VCaP (cell line): ENCODE measurements around the gene ANKMY1.

ENCODE experiments used
- H3K27ac ChIP-seq: fragments of 450-650 bp; 2 replicates; pipeline ENCODE4 v1.5.1; 2017
- TF ChIP-seq, protein P1 (sequence below): fragments of 450-650 bp; conservative IDR thresholded peaks from 2 replicates; pipeline ENCODE4 v1.5.1; 2017; ENCODE audit warnings: mild to moderate bottlenecking, moderate library complexity

Gene ANKMY1

DNA sequence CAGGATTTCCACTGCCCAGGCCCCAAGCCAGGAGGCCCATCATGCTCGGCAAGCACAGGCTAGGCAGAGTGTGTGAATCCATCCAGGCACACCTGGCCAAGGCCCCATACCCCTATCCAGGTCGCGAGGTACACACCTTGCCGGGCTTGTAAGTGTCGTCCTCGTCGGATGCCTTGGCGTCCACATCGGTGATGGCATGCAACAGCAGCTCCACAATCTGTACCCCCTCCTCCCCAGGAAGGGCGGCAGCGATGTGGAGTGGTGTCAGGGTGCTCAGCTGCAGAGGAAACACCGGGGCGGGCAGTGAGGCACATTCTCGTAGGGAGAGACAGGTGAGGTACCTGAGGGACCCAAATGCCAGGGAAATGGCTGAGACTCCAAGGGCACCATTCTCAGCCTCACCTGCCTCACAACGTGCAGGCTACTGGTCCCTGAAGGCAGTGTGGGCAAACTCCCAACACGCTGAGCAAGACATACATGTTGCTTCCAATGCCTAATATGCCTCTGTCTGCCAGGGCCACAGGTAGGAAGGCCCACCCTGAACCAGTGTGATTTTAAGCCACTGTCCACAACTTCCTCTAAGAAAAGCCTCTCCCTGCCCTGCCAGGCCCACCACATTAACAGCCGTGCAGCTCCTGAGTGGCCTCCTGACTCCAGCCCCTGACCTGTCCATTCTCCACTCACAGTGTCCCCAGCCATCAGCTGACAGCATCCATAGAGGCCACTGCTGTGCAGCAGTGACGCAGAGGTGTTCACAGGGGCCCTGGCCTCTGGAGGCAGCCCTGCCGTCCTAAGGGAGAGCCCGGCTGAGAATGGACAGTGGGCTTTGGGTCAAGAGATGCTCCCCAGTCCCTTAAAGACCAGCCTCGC lies 44.9 kb downstream of the ANKMY1 start:
- TF ChIP-seq, protein P1, sequence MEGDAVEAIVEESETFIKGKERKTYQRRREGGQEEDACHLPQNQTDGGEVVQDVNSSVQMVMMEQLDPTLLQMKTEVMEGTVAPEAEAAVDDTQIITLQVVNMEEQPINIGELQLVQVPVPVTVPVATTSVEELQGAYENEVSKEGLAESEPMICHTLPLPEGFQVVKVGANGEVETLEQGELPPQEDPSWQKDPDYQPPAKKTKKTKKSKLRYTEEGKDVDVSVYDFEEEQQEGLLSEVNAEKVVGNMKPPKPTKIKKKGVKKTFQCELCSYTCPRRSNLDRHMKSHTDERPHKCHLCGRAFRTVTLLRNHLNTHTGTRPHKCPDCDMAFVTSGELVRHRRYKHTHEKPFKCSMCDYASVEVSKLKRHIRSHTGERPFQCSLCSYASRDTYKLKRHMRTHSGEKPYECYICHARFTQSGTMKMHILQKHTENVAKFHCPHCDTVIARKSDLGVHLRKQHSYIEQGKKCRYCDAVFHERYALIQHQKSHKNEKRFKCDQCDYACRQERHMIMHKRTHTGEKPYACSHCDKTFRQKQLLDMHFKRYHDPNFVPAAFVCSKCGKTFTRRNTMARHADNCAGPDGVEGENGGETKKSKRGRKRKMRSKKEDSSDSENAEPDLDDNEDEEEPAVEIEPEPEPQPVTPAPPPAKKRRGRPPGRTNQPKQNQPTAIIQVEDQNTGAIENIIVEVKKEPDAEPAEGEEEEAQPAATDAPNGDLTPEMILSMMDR, result no peak
- H3K27ac ChIP-seq, result no peak overlapping the region

DNA sequence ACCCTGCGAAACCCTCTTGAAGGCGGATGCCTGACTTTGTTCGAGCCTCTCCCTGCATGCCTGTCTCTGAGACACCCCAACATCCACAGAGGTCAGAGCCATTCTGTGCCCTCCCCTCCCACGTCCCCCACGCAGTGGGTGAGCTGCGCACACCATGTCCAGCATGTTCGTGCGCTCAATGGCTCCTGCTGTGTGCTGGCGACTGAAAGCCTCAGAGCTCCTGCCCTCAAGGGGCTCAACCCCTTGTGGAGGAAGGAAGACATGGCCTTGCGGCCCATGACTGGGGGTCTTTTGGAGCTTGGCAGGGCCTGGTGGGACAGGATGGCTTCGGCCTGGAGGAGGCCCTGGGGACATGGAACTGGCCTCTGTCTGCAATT lies 45.7 kb downstream of the ANKMY1 start:
- H3K27ac ChIP-seq, result no peak overlapping the region
- TF ChIP-seq, protein P1, result no peak

DNA sequence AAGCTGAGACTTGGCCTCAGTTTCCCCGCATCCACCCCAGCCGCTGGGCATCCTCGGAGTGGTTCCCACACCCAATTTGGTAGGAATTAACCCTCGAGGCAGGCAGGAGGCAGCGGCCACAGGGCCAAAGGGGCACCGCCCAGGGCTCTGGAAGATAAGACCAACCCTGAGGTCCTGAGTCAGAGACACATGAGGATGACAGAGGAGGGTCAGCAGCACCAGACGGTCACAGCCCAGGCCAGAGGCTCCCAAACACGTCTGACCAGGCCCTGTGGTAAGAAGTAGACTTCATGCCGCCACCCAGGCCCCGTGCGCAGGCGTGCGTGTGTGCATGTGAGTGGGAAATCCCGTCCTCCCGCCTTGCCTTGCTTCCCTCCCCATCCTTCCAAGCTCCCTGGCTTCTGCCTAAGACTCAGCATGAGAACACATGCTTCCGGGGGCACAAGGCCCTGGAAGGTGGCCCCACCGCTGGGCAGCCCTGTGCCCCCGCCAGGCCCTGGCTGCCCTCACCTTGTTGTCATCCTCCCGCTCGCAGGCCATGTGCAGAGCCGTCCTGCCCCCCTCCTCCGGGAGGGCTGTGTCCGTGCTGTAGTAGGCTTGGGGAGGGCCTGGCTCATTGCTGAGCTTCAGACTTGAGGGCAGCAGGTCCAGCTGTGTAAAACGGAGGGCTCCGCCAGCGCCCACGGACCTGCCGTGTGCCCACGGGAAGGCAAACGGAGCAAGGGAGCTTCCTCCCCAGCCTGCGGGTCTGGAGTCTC lies 46.3 kb downstream of the ANKMY1 start:
- no peak overlapping the region for H3K27ac ChIP-seq
- TF ChIP-seq, protein P1, result no peak

DNA sequence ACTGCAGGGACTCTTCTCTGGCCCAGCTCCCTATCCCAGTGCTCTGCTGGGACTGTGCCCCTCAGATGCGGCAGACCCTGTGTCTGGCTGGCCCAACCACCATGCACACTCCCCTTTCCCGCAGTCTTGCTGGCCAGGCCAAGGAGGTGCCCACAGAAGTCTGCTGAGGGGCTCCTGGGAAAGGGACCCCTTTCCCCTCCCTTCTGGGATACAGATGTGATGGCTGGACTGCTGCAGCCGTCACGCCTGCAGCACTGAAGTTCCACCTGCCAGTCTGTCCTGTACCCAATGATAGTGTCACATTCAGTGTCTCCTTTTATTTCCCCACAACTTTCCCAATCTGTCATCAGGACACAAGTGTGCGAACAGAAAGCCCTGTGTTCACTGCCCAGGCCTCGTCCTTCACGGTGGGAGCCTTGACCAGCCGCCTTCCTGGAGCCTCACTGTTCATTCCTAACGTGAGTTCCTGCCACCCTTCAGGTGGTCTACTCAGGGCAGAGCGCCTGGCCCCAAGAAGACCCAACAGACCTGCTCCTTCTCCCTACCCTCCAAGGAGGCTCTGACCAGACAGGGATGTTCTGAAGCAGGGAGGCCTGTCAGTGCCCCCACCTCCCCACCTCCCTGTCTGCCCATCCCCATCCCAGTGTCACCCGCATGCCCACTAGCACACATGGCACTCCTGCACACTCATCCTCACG lies 47.1 kb downstream of the ANKMY1 start:
- TF ChIP-seq, protein P1, result no peak
- H3K27ac ChIP-seq, result no peak overlapping the region

- H3K27ac ChIP-seq, result no peak overlapping the region
- TF ChIP-seq, protein P1, result no peak
These were observed 47.9 kb downstream of the ANKMY1 start for GRCh38 chr2:240509667-240510512.

DNA sequence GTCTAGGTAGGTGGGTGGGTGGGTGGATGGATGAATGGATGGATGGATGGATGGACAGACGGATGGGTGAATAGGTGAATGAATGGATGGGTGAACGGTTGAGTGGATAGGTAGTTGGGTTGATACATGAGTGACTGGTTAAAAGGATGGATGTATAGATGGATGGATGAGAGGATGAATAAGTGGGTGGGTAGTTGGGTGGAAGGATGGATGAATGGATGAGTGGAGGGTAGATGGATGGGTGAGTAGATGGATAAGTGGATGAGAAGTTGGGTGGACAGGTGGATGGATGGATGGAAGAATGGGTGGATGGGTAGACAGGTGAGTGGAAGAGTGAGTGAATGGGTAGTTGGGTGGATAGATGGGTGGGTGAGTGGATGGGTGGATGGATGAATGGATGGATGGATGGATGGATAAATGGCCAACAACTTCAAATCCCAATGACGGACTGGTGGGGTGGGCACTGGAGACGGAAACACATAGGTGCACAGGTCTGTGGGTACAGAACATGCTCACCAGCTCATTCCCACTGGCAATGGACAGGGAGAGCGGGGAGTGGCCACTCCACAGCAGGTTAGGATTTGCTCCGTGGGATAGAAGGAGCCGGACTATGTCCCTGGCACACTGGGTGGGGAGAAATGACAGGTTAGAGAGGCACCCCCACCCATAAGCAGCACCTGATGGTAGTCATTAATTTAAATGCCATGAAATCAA lies 48.8 kb downstream of the ANKMY1 start:
- TF ChIP-seq, protein P1, result no peak
- no peak overlapping the region for H3K27ac ChIP-seq
